GM12878 (cell line): Measurements from ENCODE around the gene SEMA3B. TPM values are rescaled to one million over a fixed set of nuclear protein-coding genes. Genes with fewer than 3 reads are reported as not detected.

Experiments
- ATAC-seq: fragments of 200-7000 bp; cut with Tn5 transposase; 3 replicates; pipeline ENCODE4 v1.9.1; 2020; ENCODE audit warnings: mild to moderate bottlenecking, moderate library complexity
- BruUV-seq: library from RNA; stranded (reverse); fragments of 400-500 nt; replicated peaks from 2 replicates; lab custom pipeline; 2021; lab: Mats Ljungman, UMichigan
- CTCF ChIA-PET: fragments of 300-600 bp; sonication (Branson Sonifier 250); formaldehyde crosslinking; extraction: SDS; loops from one replicate; lab custom pipeline; 2021; ENCODE audit warnings: inconsistent platforms; lab: Yijun Ruan, JAX
- POLR2A ChIA-PET: fragments of 350-600 bp; formaldehyde crosslinking; extraction: SDS; loops from one replicate; lab custom pipeline; 2021; ENCODE audit warnings: inconsistent platforms; lab: Charles Lee
- RAD21 ChIA-PET: fragments of 300-600 bp; sonication (Branson Sonifier 250); formaldehyde crosslinking; loops from one replicate; lab custom pipeline; 2023; ENCODE audit warnings: antibody characterized with exemption; ENCODE audit not compliant: unreplicated experiment; lab: Charles Lee
- SMC1A ChIA-PET: fragments of 300-600 bp; sonication (Branson Sonifier 250); formaldehyde crosslinking; loops from one replicate; lab custom pipeline; 2023; ENCODE audit not compliant: unreplicated experiment, uncharacterized antibody; lab: Charles Lee
- DNase-seq: peaks from one replicate; pipeline ENCODE4 v3.0.0-alpha.2; 2011; ENCODE audit warnings: low read depth, low spot score
- FAIRE-seq: peaks from 3 replicates; lab custom pipeline; 2011; peaks lifted over from hg19 to GRCh38; lab: Jason Lieb, UNC
- H2AFZ ChIP-seq: 2 replicates; pipeline ENCODE4 v1.6.0; 2011; ENCODE audit warnings: low read depth, low read length, control low read depth; ENCODE audit not compliant: control insufficient read depth
- H3K27ac ChIP-seq: 2 replicates; pipeline ENCODE4 v1.5.1; 2011; ENCODE audit warnings: control low read depth; ENCODE audit not compliant: control insufficient read depth, insufficient read depth
- H3K27me3 ChIP-seq, 2 experiments: replicated peaks in 1 of 2; 2 replicates each; pipeline versions ENCODE4 v1.6.0 to v1.6.1; 2011; ENCODE audit warnings: low read length in 1 of 2; ENCODE audit not compliant: control insufficient read depth in 2 of 2, insufficient read depth in 2 of 2
- H3K36me3 ChIP-seq, 2 experiments: 2 replicates each; pipeline ENCODE4 v1.5.1; 2011; ENCODE audit warnings: low read length in 1 of 2; ENCODE audit not compliant: control insufficient read depth in 2 of 2, insufficient read depth in 2 of 2
- H3K4me1 ChIP-seq: 2 replicates; pipeline ENCODE4 v1.6.1; 2011; ENCODE audit warnings: mild to moderate bottlenecking, low read length, moderate library complexity, mixed read lengths; ENCODE audit not compliant: control insufficient read depth, insufficient read depth
- H3K4me2 ChIP-seq: 2 replicates; pipeline ENCODE4 v1.6.0; 2011; ENCODE audit warnings: control low read depth; ENCODE audit not compliant: control insufficient read depth, insufficient read depth
- H3K4me3 ChIP-seq: fragments of 200-600 bp; sonication (generic); 2 replicates; pipeline ENCODE4 v1.5.1; 2016
- H3K79me2 ChIP-seq: 2 replicates; pipeline ENCODE4 v1.6.0; 2011; ENCODE audit warnings: low read length; ENCODE audit not compliant: control insufficient read depth, insufficient read depth
- H3K9ac ChIP-seq: 2 replicates; pipeline ENCODE4 v1.8.0; 2011; ENCODE audit warnings: low read length, control low read depth, mixed read lengths; ENCODE audit not compliant: control insufficient read depth, insufficient read depth
- H3K9me3 ChIP-seq: replicated peaks from 3 replicates; pipeline ENCODE4 v1.5.1; 2011; ENCODE audit warnings: mild to moderate bottlenecking, low read length; ENCODE audit not compliant: control insufficient read depth, insufficient read depth
- H4K20me1 ChIP-seq: 2 replicates; pipeline ENCODE4 v1.6.0; 2011; ENCODE audit not compliant: control insufficient read depth, insufficient read depth
- MXI1 ChIP-seq: fragments of 150-350 bp; IDR thresholded peaks from 2 replicates; pipeline ENCODE4 v1.6.1; 2011; ENCODE audit warnings: low read depth, mild to moderate bottlenecking, inconsistent platforms, low read length, improper control_type of control experiment
- PML ChIP-seq: IDR thresholded peaks from 2 replicates; pipeline ENCODE4 v1.6.1; 2012; ENCODE audit warnings: low read length, inconsistent platforms
- WGBS: methylation state at CpG from one replicate; pipeline ENCODE4 v1.1.6; 2016; ENCODE audit warnings: low lambda C conversion rate; ENCODE audit not compliant: insufficient replicate concordance, insufficient coverage; ENCODE audit errors: missing lambda C conversion rate; 5-methylcytosine and 5-hydroxymethylcytosine counted together
- in situ Hi-C: fragments of 300-500 bp; cut with MboI; formaldehyde crosslinking; loops from 9 replicates; pipeline ENCODE4 v1.14.3; 2018; ENCODE audit warnings: mixed read lengths
- intact Hi-C: fragments of 100-400 bp; cut with micrococcal nuclease; formaldehyde crosslinking; loops from one replicate; pipeline ENCODE4 v1.14.2; 2022; ENCODE audit not compliant: unreplicated experiment
- polyA plus RNA-seq, 11 experiments: library from polyadenylated mRNA; depleted of rRNA in 4 of 11; unstranded in 6 of 11; stranded (reverse) in 5 of 11; fragments of >200 nt; fragmentation: Nextera tagmentation in 4 of 11; fragmentation: Illumina TruSeq in 1 of 11; extraction: Ambion mirVana in 4 of 11; extraction: Trizol in 1 of 11; gene quantifications; 1 replicate in 1 of 11; 2 replicates in 10 of 11; pipeline versions ENCODE4 v1.2.1 to v1.2.3, GENCODE V29; 2011 to 2016; ENCODE audit warnings: inconsistent platforms in 2 of 11, missing spikeins in 2 of 11, low read depth in 1 of 11
- total RNA-seq, 4 experiments: library from RNA; depleted of rRNA in 3 of 4; stranded (reverse); fragments of >200 nt in 3 of 4; fragmentation: Illumina TruSeq in 1 of 4; extraction: Trizol in 1 of 4; gene quantifications; 2 replicates each; pipeline versions ENCODE4 v1.2.1 to v1.2.3, GENCODE V29; 2013 to 2021
- TF ChIP-seq, protein P1 (sequence below): IDR thresholded peaks from 2 replicates; pipeline ENCODE4 v1.6.1; 2012; ENCODE audit warnings: improper control_type of control experiment, low read depth, low read length; ENCODE audit not compliant: insufficient replicate concordance

SEMA3B gene
- total and polyA plus RNA-seq, 10 of the 15 experiments (the other 5 are each of a cell fraction or from before 2014, with no cell fraction given), result 0.06 to 0.59 (median 0.14) TPM; not detected in 2

DNA sequence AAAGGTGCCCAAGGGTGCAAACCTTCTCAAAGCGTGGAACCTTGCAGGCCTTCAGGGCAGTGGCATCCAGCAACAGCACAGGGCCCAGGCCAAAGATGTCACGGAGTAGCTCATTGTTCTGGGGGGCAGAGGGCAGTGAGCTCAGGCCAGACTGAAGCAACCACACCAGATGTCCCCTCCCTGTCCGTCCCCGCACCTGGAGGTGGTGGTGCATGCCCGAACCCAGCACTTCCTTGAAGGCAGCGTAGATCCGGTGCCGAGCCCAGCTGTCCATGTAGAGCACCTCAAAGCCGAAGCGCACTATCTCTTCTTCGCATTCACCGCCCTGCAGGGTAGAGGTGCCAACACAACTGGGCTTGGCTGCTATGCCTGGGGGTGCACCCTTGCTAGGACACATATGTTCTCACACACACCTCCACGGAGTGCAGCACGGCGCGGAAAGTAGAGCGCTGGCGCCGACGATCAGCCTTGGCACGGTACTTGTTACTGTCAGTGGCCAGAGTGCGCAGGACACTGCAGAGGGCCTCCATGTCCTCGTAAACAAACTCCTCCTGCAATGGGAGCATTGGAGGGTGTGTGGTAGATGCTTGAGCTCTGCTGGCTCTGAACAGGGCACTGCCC is 19.6 kb downstream of the SEMA3B start:
- TF ChIP-seq, protein P1, sequence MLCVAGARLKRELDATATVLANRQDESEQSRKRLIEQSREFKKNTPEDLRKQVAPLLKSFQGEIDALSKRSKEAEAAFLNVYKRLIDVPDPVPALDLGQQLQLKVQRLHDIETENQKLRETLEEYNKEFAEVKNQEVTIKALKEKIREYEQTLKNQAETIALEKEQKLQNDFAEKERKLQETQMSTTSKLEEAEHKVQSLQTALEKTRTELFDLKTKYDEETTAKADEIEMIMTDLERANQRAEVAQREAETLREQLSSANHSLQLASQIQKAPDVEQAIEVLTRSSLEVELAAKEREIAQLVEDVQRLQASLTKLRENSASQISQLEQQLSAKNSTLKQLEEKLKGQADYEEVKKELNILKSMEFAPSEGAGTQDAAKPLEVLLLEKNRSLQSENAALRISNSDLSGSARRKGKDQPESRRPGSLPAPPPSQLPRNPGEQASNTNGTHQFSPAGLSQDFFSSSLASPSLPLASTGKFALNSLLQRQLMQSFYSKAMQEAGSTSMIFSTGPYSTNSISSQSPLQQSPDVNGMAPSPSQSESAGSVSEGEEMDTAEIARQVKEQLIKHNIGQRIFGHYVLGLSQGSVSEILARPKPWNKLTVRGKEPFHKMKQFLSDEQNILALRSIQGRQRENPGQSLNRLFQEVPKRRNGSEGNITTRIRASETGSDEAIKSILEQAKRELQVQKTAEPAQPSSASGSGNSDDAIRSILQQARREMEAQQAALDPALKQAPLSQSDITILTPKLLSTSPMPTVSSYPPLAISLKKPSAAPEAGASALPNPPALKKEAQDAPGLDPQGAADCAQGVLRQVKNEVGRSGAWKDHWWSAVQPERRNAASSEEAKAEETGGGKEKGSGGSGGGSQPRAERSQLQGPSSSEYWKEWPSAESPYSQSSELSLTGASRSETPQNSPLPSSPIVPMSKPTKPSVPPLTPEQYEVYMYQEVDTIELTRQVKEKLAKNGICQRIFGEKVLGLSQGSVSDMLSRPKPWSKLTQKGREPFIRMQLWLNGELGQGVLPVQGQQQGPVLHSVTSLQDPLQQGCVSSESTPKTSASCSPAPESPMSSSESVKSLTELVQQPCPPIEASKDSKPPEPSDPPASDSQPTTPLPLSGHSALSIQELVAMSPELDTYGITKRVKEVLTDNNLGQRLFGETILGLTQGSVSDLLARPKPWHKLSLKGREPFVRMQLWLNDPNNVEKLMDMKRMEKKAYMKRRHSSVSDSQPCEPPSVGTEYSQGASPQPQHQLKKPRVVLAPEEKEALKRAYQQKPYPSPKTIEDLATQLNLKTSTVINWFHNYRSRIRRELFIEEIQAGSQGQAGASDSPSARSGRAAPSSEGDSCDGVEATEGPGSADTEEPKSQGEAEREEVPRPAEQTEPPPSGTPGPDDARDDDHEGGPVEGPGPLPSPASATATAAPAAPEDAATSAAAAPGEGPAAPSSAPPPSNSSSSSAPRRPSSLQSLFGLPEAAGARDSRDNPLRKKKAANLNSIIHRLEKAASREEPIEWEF, result no peak
- TF ChIP-seq PML (no peak), MXI1 (no peak)
- TF ChIP-seq, all 136 proteins: peak for 0
- peaks cover 0 to 28% of the 10 kb centered on the region in 2 experiments; a peak in 3 of 4 replicates for H3K36me3 ChIP-seq
- no peaks in the 10 kb centered on the region for H3K9me3 ChIP-seq
- peaks cover 3% of the 10 kb centered on the region; the same call in 1 of the 2 replicates for H3K4me1 ChIP-seq
- CTCF ChIA-PET, result interaction anchor here (1.1 kb wide), 1 partner anchor 14 kb away, joined by 4 read pairs; no protein-coding TSS in a partner anchor
- no peak overlapping the region for H3K4me3 ChIP-seq
- ATAC-seq (no peak), FAIRE-seq (no peak), DNase-seq (no peak)
- no TSS peak for BruUV-seq
- in situ Hi-C loops (no loop called here), intact Hi-C loops (no loop called here)
- SMC1A ChIA-PET, result no interaction called here
- H2AFZ ChIP-seq, result no peak overlapping the region
- H3K9ac ChIP-seq, result no peak overlapping the region
- RAD21 ChIA-PET, result no interaction called here
- H3K27me3 ChIP-seq, result no peaks in the 10 kb centered on the region
- H3K27ac ChIP-seq, result no peak overlapping the region
- peaks cover 21% of the 10 kb centered on the region for H3K79me2 ChIP-seq
- 95% methylated on average over 23 of the region's 23 CpGs for WGBS
- H4K20me1 ChIP-seq, result no peaks in the 10 kb centered on the region
- H3K4me2 ChIP-seq, result no peak overlapping the region
- POLR2A ChIA-PET, result no interaction called here
